ENCODE measurements around the gene RXFP4. TPM values are rescaled to one million over a fixed set of nuclear protein-coding genes. Genes with fewer than 3 reads are reported as not detected.

RXFP4 gene
- total and polyA plus RNA-seq, 9 of the 15 experiments (the other 6 are each of a cell fraction or from before 2014, with no cell fraction given), result 0.64 TPM; not detected in 8

- TF ChIP-seq CBX3 (IDR thresholded peaks at IDR 0.05; ENCODE audit: borderline replicate concordance in 1 of 2, low read length in 2 of 2) (no peak), HBP1 (CRISPR knock-in tag; IDR thresholded peaks at IDR 0.05) (no peak; the same call in 1 of the 2 replicates), FOSL1 (tag; conservative IDR thresholded peaks at IDR 0.05) (peak; percentile 81), PHF21A (IDR thresholded peaks at IDR 0.05; ENCODE audit: borderline replicate concordance, low read depth) (no peak), ZFP91 (CRISPR knock-in tag; IDR thresholded peaks at IDR 0.05) (peak; percentile 93), ELF2 (CRISPR knock-in tag; IDR thresholded peaks at IDR 0.05) (0 out of 2 replicates have a peak, but pooled peaks have one; percentile 12), KDM4B (IDR thresholded peaks at IDR 0.05; ENCODE audit: borderline replicate concordance in 2 of 2, low read depth in 1 of 2) (0 out of 4 replicates have a peak, but pooled peaks of 1 of the 2 experiments have one; percentile 39), SOX6 (IDR thresholded peaks at IDR 0.05) (peak; percentile 74; the same call in 1 of the 2 replicates), TRIM24 (IDR thresholded peaks at IDR 0.05) (peak; percentile 39 to 83; a peak in 2 of 4 replicates), POU5F1 (IDR thresholded peaks at IDR 0.05; ENCODE audit: borderline replicate concordance, low read depth, low read length, partially characterized antibody) (no peak), KLF10 (CRISPR knock-in tag; IDR thresholded peaks at IDR 0.05) (no peak), CHD1 (IDR thresholded peaks at IDR 0.05; ENCODE audit: low read length) (no peak), TEAD4 (IDR thresholded peaks at IDR 0.05; ENCODE audit: low read length) (0 out of 2 replicates have a peak, but pooled peaks have one; percentile 8), TEAD4 (CRISPR knock-in tag; IDR thresholded peaks at IDR 0.05; ENCODE audit: borderline replicate concordance) (no peak), RNF2 (IDR thresholded peaks at IDR 0.05) (no peak), IFI16 (CRISPR knock-in tag; IDR thresholded peaks at IDR 0.05) (no peak), ZNF239 (CRISPR knock-in tag; IDR thresholded peaks at IDR 0.05) (no peak), KDM1A (IDR thresholded peaks at IDR 0.05) (no peak), ZNF592 (IDR thresholded peaks at IDR 0.05) (0 out of 2 replicates have a peak, but pooled peaks have one; percentile 59)
Observed at GRCh38 chr1:155983191-155984024, 42.0 kb downstream of the RXFP4 start (continued).
